Brain microvascular endothelial cell (primary cell): ENCODE measurements around the gene CCDC18.
A peak's percentile ranks its signal among the peaks of the same experiment; 100 is the strongest.

Experiments
- DNase-seq: peaks from one replicate; pipeline ENCODE4 v3.0.0-alpha.2; 2020
- H3K27ac ChIP-seq: fragments of 250-450 bp; sonication (Bioruptor Pico); 2 replicates; pipeline ENCODE4 v1.5.1; 2020; ENCODE audit warnings: mild to moderate bottlenecking, moderate library complexity
- H3K27me3 ChIP-seq: fragments of 250-450 bp; sonication (Bioruptor Pico); replicated peaks from 2 replicates; pipeline ENCODE4 v1.5.1; 2020; ENCODE audit warnings: mild to moderate bottlenecking
- H3K36me3 ChIP-seq: fragments of 250-450 bp; sonication (Bioruptor Pico); replicated peaks from 2 replicates; pipeline ENCODE4 v1.5.1; 2020; ENCODE audit warnings: mild to moderate bottlenecking
- H3K4me3 ChIP-seq: 2 replicates; pipeline ENCODE4 v1.5.1; 2011; ENCODE audit warnings: low read depth, mild to moderate bottlenecking, control low read depth, low read length, moderate library complexity
- in situ Hi-C: cut with HindIII; loops from 2 replicates; pipeline ENCODE4 v1.10.0; 2017; ENCODE audit warnings: low sequenced_read_pairs, low pct_ligation_motif_present
- TF ChIP-seq, protein P1 (sequence below): IDR thresholded peaks from 2 replicates; pipeline ENCODE4 v1.5.1; 2011; ENCODE audit warnings: low read depth, mild to moderate bottlenecking, moderate library complexity, low read length, control low read depth, inconsistent platforms; ENCODE audit errors: missing control alignments

Gene CCDC18, protein sequence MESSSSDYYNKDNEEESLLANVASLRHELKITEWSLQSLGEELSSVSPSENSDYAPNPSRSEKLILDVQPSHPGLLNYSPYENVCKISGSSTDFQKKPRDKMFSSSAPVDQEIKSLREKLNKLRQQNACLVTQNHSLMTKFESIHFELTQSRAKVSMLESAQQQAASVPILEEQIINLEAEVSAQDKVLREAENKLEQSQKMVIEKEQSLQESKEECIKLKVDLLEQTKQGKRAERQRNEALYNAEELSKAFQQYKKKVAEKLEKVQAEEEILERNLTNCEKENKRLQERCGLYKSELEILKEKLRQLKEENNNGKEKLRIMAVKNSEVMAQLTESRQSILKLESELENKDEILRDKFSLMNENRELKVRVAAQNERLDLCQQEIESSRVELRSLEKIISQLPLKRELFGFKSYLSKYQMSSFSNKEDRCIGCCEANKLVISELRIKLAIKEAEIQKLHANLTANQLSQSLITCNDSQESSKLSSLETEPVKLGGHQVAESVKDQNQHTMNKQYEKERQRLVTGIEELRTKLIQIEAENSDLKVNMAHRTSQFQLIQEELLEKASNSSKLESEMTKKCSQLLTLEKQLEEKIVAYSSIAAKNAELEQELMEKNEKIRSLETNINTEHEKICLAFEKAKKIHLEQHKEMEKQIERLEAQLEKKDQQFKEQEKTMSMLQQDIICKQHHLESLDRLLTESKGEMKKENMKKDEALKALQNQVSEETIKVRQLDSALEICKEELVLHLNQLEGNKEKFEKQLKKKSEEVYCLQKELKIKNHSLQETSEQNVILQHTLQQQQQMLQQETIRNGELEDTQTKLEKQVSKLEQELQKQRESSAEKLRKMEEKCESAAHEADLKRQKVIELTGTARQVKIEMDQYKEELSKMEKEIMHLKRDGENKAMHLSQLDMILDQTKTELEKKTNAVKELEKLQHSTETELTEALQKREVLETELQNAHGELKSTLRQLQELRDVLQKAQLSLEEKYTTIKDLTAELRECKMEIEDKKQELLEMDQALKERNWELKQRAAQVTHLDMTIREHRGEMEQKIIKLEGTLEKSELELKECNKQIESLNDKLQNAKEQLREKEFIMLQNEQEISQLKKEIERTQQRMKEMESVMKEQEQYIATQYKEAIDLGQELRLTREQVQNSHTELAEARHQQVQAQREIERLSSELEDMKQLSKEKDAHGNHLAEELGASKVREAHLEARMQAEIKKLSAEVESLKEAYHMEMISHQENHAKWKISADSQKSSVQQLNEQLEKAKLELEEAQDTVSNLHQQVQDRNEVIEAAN (N-terminal part only)

DNA sequence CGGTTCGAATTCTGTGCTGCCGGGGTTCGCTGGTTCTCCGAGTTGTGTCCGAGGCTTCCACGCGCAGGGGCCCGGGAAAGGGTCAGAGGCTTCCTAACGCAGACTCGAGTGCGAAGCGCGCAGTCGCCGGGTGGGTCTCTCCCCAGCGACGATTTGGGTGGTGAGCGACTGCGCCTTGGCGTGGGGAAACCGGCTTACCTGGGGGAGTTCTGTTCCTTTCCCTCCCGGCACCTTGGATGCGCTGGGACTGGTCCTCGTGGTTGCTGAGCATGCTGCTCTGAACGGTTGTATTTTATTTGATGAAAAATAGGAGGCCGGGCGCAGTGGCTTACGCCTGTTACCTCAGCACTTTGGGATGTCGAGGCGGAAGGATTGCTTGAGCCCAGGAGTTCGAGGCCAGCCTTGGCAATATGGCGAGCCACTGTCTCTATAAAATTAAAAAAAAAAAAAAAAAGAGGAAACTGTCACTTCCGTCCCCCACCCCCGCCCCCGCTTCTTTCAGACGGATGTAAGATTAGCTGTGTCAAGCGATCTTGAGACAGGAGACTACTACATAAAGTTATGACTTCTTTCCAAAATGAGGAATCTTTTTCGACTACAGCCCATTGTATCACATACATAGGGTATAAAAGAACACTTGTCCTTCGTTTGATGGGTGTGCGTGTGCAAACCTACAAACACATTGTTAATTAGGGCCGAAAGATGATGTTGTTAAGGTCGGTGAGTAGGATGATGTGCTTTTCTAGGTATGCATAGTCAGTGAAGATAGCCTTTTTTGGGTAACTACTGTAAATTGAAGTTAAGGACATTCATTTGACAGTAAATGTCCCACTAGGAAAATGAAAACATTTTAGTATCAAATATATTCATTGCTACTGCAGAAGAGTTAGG lies at the start of gene CCDC18:
Gene CCDC18 (plus strand): TSS at position 2 of the 891 bp plus-strand sequence. CDS start 2,638 bp downstream, outside the sequence.
- Histone ChIP-seq H3K27me3 (no peaks in the 10 kb centered on the region), H3K27ac (peak within 1 kb of the TSS; percentile 90), H3K4me3 (peak within 1 kb of the TSS; percentile 95), H3K36me3 (no peaks in the 10 kb centered on the region)
- TF ChIP-seq, protein P1, sequence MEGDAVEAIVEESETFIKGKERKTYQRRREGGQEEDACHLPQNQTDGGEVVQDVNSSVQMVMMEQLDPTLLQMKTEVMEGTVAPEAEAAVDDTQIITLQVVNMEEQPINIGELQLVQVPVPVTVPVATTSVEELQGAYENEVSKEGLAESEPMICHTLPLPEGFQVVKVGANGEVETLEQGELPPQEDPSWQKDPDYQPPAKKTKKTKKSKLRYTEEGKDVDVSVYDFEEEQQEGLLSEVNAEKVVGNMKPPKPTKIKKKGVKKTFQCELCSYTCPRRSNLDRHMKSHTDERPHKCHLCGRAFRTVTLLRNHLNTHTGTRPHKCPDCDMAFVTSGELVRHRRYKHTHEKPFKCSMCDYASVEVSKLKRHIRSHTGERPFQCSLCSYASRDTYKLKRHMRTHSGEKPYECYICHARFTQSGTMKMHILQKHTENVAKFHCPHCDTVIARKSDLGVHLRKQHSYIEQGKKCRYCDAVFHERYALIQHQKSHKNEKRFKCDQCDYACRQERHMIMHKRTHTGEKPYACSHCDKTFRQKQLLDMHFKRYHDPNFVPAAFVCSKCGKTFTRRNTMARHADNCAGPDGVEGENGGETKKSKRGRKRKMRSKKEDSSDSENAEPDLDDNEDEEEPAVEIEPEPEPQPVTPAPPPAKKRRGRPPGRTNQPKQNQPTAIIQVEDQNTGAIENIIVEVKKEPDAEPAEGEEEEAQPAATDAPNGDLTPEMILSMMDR, result no peak
- peak; percentile 55 for DNase-seq
- in situ Hi-C loops, result no loop called here

GRCh38 chr1:93132638-93133037 lies 47.9 kb upstream of the CCDC18 start:
- TF ChIP-seq, protein P1, result no peak
- no peak for DNase-seq
- peaks cover 8% of the 10 kb centered on the region for H3K36me3 ChIP-seq
- in situ Hi-C loops, result no loop called here
- no peak overlapping the region for H3K27ac ChIP-seq
- H3K4me3 ChIP-seq, result no peak overlapping the region
- H3K27me3 ChIP-seq, result no peaks in the 10 kb centered on the region

GRCh38 chr1:93136445-93136844 lies 44.1 kb upstream of the CCDC18 start:
- Histone ChIP-seq H3K27me3 (no peaks in the 10 kb centered on the region), H3K4me3 (no peak overlapping the region), H3K36me3 (peaks cover 8% of the 10 kb centered on the region), H3K27ac (no peak overlapping the region)
- TF ChIP-seq, protein P1, result no peak
- in situ Hi-C loops, result no loop called here
- no peak for DNase-seq

- TF ChIP-seq, protein P1, result no peak
- in situ Hi-C loops, result no loop called here
- Histone ChIP-seq H3K4me3 (no peak overlapping the region), H3K36me3 (peaks cover 8% of the 10 kb centered on the region), H3K27me3 (no peaks in the 10 kb centered on the region), H3K27ac (no peak overlapping the region)
- no peak for DNase-seq
Measured at GRCh38 chr1:93137604-93138292, 42.8 kb upstream of the CCDC18 start.
